HG03039 (cell line): ENCODE measurements around the gene LRRC41.
"Not testable (repeated sequence)": the region's sequence is repeated elsewhere in the genome, so short reads cannot be mapped to it uniquely, and the experiment has no call there.

Experiments
- ATAC-seq: cut with Tn5 transposase; IDR thresholded peaks from one replicate; pipeline ENCODE4 v1.9.1; 2021; ENCODE audit warnings: mild to moderate bottlenecking, moderate library complexity; ENCODE audit not compliant: unreplicated experiment

The LRRC41 gene

DNA sequence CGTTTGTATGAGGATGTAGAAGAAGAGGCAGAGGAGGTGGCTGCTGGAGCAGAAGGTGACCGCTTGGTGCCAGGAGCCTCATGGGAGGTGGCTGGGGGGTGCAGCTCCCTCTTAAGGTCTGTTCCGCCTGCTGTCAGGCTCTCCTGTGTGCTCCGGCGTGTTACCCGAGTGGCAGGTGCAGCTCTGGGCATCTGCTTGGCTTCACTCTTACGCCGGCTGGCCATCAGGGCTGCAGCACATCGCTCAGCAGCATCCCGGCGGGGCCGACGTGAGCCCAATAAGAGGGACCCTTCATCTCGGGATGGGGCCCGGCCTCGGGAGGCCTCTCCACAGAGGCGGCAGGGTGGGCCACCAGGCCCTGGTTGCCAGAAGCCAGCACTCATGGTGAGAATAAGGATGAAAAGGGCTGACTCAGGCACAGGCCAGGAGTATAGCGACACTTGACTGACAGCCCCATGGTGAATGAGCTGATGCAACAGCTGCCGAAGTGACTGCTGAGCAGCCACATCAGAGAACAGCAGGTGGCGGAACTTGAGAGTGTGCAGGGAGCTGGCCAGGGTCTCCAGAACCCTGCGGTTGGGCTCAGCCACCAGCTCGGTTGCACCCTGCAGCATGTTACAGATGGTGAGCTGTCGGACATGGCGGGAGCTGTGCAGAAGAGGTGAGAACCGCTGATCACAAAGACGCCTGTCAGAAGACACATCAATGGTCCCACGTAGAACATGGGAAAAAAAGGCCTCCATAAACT lies 17.5 kb downstream of the LRRC41 start:
- ATAC-seq = no peak

DNA sequence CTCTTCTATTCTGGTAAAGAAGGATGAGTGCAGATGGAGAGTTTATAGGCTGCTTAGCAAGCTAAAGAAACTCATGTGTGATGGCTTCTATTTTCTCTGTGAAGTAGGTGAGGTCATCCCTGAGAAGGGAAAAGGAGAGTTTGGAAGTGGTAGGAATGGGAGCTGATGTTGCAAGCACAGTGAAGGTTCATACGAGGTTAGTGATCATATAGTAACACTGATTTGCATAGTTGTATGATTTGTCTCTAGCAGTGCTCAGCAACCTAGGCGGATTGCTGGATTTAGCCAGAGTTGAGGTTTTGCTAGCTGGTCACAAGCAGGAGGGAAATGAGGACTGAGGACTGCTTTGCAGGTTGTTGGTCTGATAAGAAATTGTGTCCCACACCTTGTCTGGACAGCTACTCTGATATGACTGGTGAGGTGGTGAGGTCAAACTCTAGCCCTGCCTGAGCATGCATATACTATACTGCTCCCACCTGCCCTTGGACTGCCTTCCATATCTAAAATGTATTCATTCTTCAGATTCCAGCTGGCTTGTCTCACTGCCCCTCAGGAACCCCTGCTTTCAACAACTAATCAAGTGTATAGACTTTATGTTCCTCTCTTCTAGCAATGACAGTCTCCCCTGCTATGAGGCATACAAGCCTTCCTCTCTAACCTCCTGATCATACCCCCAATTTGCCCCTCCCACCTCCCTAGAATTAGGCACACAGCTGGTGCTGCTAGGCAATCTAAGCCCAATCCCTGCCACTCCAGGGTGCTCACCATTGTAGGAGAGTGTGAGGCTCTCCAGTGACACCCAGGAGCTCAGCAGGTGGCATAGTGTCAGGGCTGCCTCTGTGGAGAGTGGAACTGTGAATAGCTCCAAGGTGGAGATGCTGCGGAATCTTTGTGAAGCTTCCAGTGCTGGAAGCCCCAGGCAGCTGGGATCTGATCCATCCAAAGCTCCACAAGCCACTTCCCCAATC lies 18.5 kb downstream of the LRRC41 start:
- ATAC-seq = no peak

DNA sequence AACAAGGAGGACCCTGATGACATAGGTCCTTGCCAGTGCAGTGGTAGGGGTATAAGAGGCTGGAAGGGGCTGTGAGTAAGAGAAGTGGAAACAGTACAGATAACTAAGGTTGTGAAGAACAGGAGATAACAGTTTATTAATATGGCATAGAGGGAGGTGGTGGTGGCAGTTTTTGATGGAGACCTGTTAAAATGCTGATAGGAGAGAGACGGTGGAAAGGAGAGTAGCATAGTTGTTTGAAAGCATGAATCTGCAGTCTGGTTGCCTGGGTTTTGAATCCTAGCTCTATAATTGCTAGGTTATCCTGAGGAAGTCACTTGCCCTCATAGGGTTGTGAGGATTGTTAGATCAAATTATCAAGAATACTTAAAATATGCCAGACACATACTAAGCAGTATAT lies 19.4 kb downstream of the LRRC41 start:
- no peak for ATAC-seq

DNA sequence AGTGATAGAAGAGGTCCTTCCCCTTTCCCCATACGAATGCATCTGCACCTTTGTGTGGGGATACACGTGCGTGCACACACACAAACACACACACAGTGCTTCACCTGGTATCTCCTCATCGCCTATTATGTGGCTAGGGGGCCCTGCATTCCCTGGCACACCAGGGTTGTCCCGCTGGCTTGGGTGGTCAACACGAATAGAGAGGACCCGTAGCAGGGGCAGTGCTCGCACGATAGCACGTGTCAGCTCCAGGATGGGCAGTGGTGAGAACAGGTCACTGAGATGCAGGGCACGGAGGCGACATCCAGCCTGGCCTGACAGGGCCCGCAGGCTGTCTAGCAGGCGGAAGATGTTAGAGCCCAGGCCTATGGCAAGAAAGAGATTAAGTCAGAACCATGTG lies 22.4 kb downstream of the LRRC41 start:
- no peak for ATAC-seq

DNA sequence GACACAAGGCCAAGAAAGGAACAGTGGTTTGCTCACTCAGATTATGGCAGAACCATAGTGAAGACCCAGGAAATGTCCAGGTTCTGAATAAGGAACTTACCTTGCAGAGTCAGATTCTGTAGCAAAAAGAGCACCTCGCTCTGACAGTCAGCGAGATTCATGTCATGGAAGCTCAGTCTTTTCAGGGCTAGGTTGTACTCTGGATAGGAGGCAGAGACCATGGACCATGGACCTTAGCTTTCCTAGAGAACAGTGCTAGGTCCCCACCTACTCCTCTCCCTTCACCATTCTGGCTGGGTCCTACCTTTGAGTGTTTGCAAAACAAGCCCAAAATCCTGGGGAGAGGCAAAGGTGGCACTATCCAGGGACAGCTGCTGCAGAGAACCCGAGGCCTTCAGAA lies 23.3 kb downstream of the LRRC41 start:
- ATAC-seq = no peak

DNA sequence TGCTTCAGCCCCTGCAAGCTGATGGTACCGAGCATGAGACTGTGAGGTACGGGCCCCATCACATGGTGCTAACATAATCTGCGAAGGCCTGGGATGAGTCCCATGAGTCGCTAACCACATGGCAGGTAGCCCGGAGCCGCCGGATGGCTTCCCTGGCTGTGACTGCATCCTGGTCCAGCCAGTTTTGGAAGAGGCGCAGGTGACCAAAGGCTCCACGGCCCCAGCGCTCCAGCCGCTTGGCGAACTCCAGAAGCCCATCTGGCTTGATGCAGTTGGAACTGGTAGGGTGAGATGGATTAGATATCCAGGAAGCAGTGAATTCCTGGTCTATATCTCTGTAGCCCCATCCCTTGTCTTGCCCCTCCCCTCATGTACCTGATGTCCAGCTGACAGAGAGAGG lies 24.6 kb downstream of the LRRC41 start:
- ATAC-seq = no peak

DNA sequence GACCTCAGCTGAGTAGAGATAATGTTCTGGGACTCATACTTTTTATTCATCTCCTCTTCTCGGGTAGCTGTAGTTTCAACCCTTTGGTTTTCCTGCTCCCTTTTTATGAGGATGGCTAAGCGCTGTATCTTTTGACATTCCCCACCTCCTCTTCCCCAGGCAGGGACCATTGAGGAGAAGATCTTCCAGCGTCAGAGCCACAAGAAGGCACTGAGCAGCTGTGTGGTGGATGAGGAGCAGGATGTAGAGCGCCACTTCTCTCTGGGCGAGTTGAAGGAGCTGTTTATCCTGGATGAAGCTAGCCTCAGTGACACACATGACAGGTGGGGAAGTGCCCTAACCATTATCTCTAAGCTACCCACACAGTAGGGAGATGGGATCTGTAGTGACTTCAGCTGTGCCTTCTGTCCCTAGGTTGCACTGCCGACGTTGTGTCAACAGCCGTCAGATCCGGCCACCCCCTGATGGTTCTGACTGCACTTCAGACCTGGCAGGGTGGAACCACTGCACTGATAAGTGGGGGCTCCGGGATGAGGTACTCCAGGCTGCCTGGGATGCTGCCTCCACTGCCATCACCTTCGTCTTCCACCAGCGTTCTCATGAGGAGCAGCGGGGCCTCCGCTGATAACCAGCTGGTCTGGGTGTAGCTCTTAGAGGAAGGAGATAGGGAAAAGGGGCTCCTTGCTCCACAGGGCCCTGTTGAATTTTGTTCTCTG lies 25.6 kb downstream of the LRRC41 start:
- ATAC-seq = no peak

DNA sequence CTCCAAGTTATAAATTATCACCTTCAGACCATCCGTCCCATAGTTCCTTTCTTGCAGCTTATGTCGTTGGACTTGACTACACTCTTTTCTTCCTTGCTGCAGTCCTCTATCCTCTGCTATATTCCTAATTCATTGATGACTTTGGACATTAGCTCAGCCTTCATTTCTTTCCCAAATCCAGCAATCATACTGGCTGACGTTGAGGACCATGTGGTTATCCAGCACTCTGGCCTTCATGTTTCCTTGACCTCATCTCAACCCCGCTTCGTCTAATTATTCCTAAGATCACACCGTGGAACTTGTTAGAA lies 28.4 kb downstream of the LRRC41 start:
- ATAC-seq = no peak

DNA sequence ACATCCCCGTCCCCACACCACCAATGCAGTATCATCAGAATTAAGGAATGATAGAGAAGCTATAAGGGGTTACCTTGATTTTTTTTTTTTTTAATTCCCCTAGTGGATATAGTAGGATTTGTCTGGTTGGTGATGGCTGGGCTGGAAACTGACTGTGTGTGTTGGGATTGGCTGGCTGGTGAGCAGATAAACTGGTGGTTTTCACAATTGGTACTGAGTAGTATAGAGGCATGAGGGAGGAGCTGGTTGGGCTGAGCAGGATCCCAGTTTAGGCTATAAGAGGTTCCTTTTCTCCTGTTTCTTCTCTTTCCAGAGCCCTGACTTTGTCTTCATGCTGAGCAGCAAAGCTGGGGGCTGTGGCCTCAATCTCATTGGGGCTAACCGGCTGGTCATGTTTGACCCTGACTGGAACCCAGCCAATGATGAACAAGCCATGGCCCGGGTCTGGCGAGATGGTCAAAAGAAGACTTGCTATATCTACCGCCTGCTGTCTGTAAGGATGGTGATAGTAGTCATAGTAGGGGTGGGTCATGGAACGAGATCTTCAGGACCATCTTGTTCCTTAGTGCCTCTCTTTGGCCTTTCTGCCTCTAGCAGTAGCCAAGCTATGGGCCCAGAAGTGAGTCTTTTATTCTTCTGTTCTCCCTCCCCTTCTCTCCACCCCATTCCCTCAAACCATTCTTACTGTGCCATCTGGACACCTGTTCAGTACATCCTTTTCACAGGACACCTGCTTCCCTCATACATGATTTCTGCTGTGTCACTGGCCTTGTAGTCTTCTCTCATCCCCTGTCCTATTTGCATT lies 29.0 kb downstream of the LRRC41 start:
- ATAC-seq = no peak

DNA sequence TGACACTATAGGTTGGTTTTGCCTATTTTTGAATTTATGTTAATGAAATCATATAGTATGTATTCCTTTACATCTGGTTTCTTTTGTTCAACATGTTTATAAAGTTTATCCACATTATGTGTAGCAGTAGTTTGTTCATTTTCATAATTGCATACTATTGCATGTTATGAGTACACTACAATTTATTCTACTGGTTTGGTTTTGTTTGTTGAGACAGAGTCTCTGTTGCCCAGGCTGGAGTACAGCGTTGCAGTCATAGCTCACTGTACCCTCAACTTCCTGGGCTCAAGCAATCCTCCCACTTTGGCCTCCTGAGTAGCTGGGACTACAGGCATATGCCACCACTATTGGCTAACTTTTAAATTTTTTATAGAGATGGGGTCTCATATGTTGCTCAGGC lies 34.8 kb downstream of the LRRC41 start:
- ATAC-seq = no peak

DNA sequence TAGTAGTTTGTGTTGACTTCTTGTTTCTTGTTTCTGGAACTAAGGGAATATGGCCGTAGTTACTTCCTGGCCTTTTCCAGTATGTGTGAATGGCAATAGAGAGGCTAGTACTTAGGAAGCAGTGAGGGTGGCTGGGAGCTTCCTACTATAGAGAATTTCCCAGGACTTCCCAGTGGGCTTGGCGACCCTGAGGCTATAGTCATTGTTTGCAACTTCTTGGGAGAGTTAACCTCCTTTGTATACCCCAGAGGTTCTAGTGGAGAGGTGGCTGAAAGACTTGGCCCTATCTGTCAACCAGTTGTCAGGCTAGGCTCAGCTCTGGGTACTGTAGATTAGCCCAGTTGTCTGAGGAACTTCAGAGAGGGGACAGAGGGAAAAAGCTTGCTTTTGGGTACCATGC lies 40.3 kb downstream of the LRRC41 start:
- ATAC-seq = no peak

DNA sequence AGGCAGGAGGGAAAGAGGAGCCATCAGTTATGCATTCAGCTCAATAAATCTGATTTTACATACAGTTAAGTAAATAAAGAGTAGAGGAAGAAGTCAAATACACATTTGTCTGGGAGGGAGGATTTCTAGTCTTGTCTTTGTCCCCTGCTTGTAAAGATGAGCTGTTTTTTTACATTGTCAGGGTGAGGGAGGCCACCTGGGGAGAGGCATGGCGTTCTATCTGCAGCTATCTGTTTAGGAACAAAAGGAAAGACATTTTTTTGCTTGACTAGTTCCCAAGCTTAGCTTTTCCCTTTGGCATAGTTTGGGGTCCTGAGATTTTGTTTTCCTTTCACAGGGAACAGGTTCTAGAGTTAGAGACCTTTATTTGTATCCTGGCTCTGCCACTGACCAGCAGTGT lies 40.9 kb downstream of the LRRC41 start:
- no peak for ATAC-seq

DNA sequence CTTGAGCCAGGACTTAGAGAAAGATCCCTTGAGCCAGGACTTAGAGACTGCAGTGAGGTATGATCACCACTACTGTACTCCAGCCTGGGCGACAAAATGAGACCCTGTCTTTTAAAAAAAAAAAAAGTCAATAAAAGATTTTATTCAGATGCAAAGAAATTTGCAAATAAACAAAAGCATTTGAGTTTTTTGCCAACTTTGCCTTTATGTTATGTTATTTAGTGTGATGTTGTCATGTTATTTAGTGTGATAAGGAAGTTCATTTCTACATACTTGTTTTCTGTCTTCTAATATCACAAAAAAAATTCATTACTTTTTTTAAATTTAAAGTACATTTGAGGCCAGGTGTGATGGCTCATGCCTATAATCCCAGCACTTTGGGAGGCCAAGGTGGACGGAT lies 46.9 kb downstream of the LRRC41 start:
- no peak for ATAC-seq

DNA sequence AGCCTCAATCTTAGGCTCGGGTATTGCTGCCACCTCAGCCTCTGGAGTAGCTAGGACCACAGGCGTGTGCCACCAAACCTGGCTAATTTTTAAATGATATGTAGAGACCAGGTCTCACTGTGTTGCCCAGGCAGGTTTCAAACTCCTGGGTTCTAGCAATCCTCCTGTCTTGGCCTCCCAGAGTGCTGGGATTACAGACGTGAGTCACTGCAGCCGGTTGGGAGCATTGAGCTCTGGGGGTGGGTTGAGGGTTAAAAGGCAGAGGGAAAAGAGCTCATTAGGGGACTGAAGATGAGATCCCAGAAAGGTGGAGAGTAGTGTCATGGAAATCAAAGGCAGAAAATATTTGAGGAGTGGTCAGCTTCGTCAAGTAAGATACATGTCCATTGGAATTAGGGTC lies 48.7 kb downstream of the LRRC41 start:
- ATAC-seq = no peak

DNA sequence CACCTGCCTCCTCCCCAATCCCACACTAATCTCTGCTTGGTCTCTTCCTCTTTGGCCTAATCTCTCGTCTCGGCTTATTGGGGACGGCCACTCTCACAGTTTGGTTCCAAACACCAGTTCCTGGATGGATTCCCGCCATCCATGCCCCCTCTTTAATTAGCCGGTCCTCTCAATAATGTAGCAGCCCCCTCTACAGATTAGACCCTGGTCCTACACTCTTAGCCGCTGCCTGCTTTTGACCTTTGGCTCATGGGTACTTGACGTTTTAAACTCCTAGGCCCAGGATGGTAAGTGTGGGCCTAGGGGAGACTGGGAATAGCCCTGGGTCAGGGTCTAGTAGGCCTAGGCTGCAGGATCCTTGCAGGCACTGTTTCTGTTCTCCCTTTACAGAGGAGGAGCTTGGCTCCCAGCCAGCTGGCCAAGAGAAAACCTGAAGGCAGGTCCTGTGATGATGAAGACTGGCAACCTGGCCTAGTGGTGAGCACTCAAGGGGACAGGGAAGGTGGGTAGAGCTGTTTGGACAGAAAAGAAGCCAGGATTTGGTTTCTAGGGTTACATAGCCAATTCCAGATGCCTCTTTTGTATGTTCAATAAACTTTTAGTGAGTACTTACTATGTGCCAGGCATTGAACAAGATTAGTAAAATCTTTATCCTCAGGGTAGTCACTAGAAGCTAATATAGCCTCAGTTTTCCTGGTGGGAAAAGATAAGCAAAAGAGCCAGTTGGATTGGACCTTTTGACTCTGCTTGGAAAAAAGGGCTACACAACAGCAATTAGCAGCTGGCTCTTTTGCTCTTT lies 55.1 kb downstream of the LRRC41 start:
- no peak for ATAC-seq

DNA sequence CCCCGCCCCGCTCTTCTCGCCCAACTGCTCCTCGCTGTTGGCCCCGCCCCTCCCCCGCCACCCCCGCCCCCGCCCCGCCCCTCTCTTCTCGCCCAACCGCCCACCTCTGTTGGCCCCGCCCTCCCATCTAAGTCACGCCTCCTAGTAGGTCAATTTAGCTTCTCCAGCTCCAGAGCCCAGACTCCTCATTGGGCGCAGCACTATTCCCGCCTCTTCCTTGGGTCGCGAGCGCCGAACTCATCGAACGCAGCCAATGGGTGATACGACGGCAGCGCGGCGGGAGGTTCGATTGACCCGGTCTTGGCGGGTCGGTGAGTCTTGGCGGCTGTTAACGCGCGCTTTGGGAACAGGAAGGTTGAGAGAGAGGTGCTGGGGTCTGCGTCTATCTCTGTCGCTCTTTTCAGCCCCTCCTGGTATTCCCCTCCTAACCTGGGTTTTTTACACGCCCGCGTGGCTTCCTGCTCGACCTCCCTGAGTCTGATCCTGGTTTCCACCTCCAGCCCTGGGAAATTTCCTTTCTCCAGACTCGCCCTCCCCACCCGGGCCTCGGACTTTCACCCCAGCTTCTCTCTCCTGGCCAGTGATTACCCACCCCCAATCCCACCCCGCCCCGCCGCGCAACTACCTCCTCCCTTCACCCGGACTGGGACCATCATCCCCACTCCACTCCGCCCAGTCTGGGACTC lies 55.8 kb downstream of the LRRC41 start, which contains the start of gene RAD54L:
Gene RAD54L (plus strand): TSS at position 328 of the 686 bp plus-strand sequence. CDS start 643 bp downstream, outside the sequence.
- ATAC-seq = peak; percentile 91

DNA sequence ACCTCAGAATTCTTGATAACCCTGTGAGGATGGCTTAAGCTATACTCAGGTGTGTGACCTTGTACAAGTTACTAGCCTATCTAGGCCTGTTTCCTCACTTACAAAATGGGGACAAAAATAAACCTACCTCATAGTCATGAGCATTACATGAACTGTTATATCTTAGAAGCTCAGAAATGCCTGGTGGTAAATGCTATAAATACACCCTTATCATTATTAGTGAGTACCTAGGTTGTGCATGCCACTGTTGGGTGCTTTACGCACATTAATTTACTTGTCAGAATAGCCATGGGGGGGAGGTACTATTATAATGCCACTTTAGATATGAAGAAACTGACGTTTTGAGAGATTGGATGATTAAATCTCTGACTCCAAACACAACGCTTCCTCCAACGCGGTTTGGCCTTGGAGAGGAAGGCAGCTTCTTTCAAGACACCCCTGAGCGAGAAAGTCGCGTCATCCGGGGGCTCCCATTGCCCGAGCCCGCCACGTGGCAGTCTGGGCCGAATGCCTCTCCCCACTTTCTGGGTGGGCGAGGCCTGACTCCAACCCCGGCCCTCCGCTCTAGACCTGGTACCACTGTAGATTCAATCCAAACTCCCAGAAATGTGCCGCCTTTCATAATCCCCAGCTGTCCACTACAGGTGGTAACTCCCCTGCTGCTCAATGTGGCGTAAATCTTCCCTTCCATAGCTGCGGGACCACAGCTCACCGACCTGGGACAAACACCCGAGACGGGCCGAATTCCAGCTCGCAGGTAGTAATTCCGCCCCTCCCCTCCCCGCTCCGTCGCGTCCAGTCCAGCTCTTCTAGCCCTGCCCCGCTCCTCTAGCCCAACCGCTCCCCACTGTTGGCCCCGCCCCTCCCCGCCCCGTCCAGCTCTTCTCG lies 56.6 kb downstream of the LRRC41 start:
- ATAC-seq = peak; percentile 38

DNA sequence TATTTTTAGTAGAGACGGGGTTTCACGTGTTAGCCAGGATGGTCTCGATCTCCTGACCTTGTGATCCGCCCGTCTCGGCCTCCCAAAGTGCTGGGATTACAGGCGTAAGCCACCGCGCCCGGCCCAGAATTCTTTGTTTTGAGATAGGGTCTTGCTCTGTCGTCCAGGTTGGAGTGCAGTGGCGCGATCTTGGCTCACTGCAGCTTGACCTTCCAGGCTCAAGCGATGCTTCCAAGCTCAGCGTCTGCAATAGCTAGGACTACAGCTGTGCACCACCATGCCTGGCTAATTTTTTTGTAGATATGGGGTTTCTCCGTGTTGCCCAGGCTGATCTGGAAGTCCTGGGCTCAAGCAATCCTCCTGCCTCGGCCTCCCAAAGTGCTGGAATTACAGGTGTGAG lies 57.3 kb downstream of the LRRC41 start:
- not testable (repeated sequence) for ATAC-seq
